ENCODE measurements around the gene XPO1. TPM values are rescaled to one million over a fixed set of nuclear protein-coding genes. Genes with fewer than 3 reads are reported as not detected.

The XPO1 gene
- total RNA-seq, 3 donors from 2014 or later (not counting 1 experiment from before 2014, with no cell fraction given): 120 to 157 (median 137) TPM

DNA sequence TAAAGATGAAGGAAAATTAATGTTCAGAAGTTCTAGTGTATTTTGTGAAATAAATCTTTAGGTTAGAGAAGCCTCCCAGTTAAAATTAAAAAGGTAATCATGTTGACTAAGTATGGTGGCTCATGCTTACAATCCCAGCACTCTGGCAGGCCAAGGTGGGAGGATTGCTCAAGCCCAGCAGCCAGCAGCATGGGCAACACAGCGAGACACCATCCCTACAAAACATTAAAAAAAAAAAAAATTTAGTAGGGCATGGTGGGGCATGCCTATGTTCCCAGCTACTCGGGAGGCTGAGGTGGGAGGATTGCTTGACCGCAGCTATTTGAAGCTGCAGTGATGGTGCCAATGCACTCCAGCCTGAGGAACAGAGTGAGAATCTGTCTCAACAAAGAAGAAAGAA is 17.9 kb downstream of the XPO1 start:
- Mint-ChIP-seq H3K9me3 (no peaks in the 10 kb centered on the region), H3K27ac (peak overlapping the region in 1 of 2 donors; percentile 39), H3K27me3 (ENCODE audit: low read depth in 2 of 2) (no peaks in the 10 kb centered on the region), H3K4me3 (no peak overlapping the region), H3K36me3 (no peaks in the 10 kb centered on the region), H3K4me1 (peaks cover 12 to 22% of the 10 kb centered on the region in 2 donors)
- no peak for DNase-seq
- WGBS (ENCODE audit: insufficient coverage): 92% methylated on average over 3 of the region's 3 CpGs
- Histone ChIP-seq H3K4me1 (ENCODE audit: control insufficient read depth, insufficient read depth, low read length) (no peaks in the 10 kb centered on the region), H3K36me3 (ENCODE audit: control insufficient read depth, insufficient read depth, low read length) (peaks cover 56% of the 10 kb centered on the region), H3K27me3 (ENCODE audit: control insufficient read depth, insufficient read depth, low read length) (no peaks in the 10 kb centered on the region), H3K4me3 (ENCODE audit: low read length) (no peak overlapping the region), H3K27ac (ENCODE audit: low read length) (no peak overlapping the region), H3K9me3 (ENCODE audit: control insufficient read depth, insufficient read depth, low read length) (no peaks in the 10 kb centered on the region)
- TF ChIP-seq, protein P1, sequence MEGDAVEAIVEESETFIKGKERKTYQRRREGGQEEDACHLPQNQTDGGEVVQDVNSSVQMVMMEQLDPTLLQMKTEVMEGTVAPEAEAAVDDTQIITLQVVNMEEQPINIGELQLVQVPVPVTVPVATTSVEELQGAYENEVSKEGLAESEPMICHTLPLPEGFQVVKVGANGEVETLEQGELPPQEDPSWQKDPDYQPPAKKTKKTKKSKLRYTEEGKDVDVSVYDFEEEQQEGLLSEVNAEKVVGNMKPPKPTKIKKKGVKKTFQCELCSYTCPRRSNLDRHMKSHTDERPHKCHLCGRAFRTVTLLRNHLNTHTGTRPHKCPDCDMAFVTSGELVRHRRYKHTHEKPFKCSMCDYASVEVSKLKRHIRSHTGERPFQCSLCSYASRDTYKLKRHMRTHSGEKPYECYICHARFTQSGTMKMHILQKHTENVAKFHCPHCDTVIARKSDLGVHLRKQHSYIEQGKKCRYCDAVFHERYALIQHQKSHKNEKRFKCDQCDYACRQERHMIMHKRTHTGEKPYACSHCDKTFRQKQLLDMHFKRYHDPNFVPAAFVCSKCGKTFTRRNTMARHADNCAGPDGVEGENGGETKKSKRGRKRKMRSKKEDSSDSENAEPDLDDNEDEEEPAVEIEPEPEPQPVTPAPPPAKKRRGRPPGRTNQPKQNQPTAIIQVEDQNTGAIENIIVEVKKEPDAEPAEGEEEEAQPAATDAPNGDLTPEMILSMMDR (IDR thresholded peaks at IDR 0.05): no peak
- intact Hi-C loops (cut with micrococcal nuclease): no loop called here
- ATAC-seq: no peak

DNA sequence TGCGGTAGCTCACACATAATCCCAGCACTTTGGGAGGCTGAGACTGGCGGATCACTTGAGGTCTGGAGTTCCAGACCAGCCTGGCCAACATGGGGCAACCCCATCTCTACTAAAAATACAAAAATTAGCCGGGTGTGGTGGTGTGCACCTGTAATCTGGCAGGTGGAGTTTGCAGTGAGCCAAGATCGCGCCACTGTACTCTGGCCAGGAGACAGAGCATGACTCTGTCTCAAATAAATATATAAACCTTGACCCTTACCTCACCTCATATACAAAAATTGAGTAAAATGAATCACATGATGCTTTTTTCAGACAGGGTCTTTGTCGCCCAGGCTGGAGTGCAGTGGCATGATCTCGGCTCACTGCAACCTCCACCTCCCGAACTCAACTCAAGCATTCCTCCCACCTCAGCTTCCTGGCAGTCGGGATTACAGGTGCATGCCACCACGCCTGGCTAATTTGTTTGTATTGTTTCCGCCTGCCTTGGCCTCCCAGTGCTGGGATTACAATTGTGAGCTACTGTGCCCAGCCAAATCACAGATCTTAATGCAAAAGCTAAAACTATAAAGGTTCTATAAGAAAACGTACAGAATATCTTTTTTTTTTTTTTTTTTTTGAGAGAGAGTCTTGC is 25.3 kb downstream of the XPO1 start:
- Mint-ChIP-seq H3K27ac (peak overlapping the region; percentile 29 to 33), H3K27me3 (ENCODE audit: low read depth in 2 of 2) (no peaks in the 10 kb centered on the region), H3K4me1 (peaks cover 12 to 19% of the 10 kb centered on the region in 2 donors), H3K9me3 (no peaks in the 10 kb centered on the region), H3K4me3 (no peak overlapping the region), H3K36me3 (no peaks in the 10 kb centered on the region)
- 89% methylated on average over 9 of the region's 12 CpGs for WGBS (ENCODE audit: insufficient coverage)
- no peak for ATAC-seq
- no peak overlapping the region for H3K4me3 ChIP-seq (ENCODE audit: low read length)
- H3K36me3 ChIP-seq (ENCODE audit: control insufficient read depth, insufficient read depth, low read length): peaks cover 50% of the 10 kb centered on the region
- H3K4me1 ChIP-seq (ENCODE audit: control insufficient read depth, insufficient read depth, low read length): no peaks in the 10 kb centered on the region
- no peaks in the 10 kb centered on the region for H3K27me3 ChIP-seq (ENCODE audit: control insufficient read depth, insufficient read depth, low read length)
- no peak for DNase-seq
- intact Hi-C loops (cut with micrococcal nuclease): no loop called here
- TF ChIP-seq, protein P1 (IDR thresholded peaks at IDR 0.05): no peak
- no peak overlapping the region for H3K27ac ChIP-seq (ENCODE audit: low read length)
- H3K9me3 ChIP-seq (ENCODE audit: control insufficient read depth, insufficient read depth, low read length): no peaks in the 10 kb centered on the region

DNA sequence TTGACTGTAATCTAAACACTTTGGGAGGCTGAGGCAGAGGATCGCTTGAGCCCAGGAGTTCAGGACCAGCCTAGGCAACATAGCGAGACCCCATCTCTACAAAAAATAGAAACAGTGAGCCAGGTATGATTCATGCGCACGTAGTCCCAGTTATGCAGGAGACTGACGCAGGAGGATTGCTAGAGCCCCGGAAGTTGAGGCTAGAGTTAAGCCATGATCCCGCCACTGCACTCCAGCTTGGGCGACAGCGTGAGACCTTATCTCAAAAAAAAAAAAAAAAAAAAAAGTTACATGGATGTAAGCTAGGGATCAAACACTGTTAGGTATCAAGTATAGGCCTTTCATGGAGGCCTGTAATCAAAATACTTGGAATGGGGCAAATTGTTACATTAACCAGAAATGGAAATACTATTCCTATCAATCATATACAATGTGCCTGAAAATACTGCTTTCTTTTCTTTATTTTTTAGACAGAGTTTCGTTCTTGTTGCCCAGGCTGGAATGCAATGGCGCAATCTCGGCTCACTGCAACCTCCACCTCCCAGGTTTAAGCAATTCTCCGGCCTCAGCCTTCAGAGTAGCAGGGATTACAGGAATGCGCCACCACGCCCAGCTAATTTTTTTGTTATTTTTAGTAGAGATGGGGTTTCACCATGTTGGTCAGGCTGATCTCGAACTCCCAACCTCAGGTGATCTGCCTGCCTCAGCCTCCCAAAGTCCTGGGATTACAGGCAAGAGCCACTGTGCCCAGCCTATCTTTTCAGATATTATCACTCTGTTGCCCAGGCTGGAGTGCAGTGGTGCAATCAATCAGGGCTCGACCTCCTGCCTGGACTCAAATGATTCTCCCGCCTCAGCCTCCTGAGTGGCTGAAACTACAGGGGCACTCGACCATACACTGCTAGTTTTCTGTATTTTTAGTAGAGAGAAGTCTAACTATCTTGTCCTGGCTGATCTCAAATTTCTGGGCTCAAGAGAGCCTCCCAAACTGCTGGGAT is 27.2 kb downstream of the XPO1 start:
- H3K27me3 ChIP-seq (ENCODE audit: control insufficient read depth, insufficient read depth, low read length): no peaks in the 10 kb centered on the region
- H3K27ac ChIP-seq (ENCODE audit: low read length): no peak overlapping the region
- H3K4me1 ChIP-seq (ENCODE audit: control insufficient read depth, insufficient read depth, low read length): no peaks in the 10 kb centered on the region
- H3K36me3 ChIP-seq (ENCODE audit: control insufficient read depth, insufficient read depth, low read length): peaks cover 43% of the 10 kb centered on the region
- TF ChIP-seq, protein P1 (IDR thresholded peaks at IDR 0.05): no peak
- Mint-ChIP-seq H3K4me3 (no peak overlapping the region), H3K4me1 (peaks cover 17 to 21% of the 10 kb centered on the region in 2 donors), H3K27ac (peak overlapping the region; percentile 23 to 46), H3K36me3 (no peaks in the 10 kb centered on the region), H3K27me3 (ENCODE audit: low read depth in 2 of 2) (no peaks in the 10 kb centered on the region), H3K9me3 (no peaks in the 10 kb centered on the region)
- WGBS (ENCODE audit: insufficient coverage): 97% methylated on average over 17 of the region's 19 CpGs
- ATAC-seq (no peak), DNase-seq (no peak)
- H3K4me3 ChIP-seq (ENCODE audit: low read length): no peak overlapping the region
- intact Hi-C loops (cut with micrococcal nuclease): no loop called here
- no peaks in the 10 kb centered on the region for H3K9me3 ChIP-seq (ENCODE audit: control insufficient read depth, insufficient read depth, low read length)

Measured in natural killer cell (primary cell).